Sciatic nerve (tissue), 2 donors: ENCODE results near the gene CLDN34. TPM values are rescaled to one million over a fixed set of nuclear protein-coding genes. Genes with fewer than 3 reads are reported as not detected.

Source experiments
- ATAC-seq: fragments of 200-7000 bp; cut with Tn5 transposase; one replicate; pipeline ENCODE4 v1.9.1; 2020; ENCODE audit warnings: mild to moderate bottlenecking, moderate library complexity
- DNase-seq: peaks from one replicate; pipeline ENCODE4 v3.0.0-alpha.2; 2020; ENCODE audit warnings: low spot score
- intact Hi-C: fragments of 100-400 bp; cut with DNase I; formaldehyde crosslinking; loops from one replicate; pipeline ENCODE4 v1.14.2; 2022
- total RNA-seq: library from RNA; stranded (reverse); fragmentation: NEBNext Ultra II Directional; extraction: Animal tissue kit (Norgen Biotek cat#: 25700); gene quantifications from one replicate; pipeline ENCODE4 v1.2.1, GENCODE V29; 2021
- donor health status: DM: no; HTN: no; CAD: no.
- donor health status: DM: no; HTN: no; CAD: no.

The CLDN34 gene, protein sequence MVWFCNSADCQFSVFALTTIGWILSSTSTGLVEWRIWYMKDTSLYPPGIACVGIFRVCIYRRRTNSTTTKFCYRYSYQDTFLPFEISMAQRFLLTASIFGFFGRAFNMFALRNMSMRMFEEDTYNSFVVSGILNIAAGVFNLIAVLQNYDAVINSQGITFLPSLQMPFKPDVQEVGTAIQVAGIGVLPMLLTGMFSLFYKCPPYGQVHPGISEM
- not detected for total RNA-seq

DNA sequence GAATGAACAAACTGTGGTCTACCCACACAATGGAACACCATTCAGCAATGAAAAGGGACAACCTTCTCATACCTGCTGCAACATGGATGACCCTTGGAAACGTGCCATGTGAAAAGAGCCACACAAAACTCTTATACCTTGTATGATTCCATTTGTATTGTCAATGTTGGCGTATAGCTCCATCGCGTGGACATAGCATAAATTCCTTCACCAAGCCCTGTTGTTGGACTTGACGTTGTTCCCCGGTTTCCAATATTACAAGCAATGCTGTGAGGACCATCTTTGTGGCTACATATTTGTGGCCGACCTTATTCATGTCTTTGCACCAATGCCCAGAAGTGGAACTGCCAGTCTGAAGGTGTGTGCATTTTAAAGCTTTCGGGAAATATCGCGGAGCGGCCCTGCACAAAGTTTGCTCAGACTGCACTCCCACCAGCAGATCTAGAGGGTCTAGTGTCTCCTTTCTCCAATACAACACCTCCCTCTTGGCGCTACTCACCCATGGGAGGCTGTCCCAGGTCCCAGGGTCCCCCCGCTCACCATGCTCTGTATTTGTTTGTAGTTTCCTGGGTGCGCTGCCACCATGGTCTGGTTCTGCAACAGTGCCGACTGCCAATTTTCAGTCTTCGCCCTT is at the start of gene CLDN34:
CLDN34 (plus strand) TSS at position 584 of the 634 bp plus-strand sequence; CDS start at position 584, 0 bp downstream.
- intact Hi-C loops: no loop called here
- ATAC-seq (no peak), DNase-seq (no peak)

DNA sequence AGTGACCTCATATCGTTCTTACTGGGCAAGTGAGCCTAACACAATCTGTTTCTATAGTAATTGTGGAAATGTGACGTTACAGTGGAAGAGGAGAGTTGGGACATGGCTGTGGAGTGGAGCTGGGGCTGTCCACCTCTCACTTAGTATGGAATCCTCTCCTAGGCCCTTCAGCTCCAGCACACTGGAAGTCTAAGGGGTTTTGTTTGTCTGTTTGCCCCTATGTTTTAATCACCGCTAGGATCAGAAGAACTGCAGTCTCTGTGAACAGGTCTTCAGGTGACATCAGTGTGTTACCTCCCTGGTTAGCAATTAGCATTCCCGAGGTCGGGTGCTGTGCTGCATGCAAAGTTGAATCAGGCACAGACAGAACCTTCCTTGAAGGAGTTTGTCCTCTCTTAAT is 49.3 kb upstream of the CLDN34 start:
- intact Hi-C loops: no loop called here
- DNase-seq: no peak
- no peak for ATAC-seq

DNA sequence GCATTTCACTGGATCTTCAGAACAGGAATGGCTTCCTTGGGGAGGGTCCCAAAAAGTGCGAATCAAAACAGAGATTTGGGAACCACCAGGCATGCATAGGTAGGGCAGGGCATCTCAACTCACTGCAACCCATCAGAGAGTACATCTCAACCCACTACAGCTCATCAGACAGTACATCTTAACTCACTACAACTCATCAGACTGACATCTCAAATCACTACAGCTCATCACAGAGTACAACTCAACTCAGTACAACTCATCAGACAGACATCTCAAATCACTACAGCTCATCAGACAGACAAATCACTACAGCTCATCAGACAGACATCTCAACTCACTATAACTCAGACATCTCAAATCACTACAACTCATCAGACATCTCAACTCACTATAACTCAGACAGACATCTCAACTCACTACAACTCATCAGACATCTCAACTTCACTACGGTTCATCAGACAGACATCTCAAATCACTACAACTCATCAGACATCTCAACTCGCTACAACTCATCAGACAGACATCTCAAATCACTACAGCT is 47.5 kb upstream of the CLDN34 start:
- intact Hi-C loops: loop anchor here (5.0 kb wide), 1 partner anchor 1927 kb away; no protein-coding TSS in a partner anchor
- ATAC-seq (no peak), DNase-seq (no peak)

DNA sequence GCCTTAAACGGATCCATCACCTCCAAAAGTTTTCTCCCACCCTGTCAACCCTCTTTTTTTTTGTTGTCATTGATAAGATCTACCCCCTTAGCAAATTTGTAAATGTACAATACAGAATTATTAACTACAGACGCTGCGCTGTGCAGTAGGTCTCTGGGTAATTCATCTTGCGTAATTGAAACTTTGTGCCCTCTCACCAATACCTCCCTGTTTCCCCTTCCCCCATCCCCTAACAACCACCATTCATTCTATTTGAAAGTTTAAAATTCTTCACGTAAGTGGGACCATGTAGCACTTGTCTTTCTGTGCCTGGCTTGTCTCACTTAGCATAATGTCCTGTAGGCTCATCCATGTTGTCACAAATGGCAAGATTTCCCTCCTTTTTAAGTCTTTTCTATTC is 45.8 kb upstream of the CLDN34 start:
- no peak for DNase-seq
- no peak for ATAC-seq
- intact Hi-C loops: loop anchor here (5.0 kb wide), 1 partner anchor 1929 kb away; no protein-coding TSS in a partner anchor

DNA sequence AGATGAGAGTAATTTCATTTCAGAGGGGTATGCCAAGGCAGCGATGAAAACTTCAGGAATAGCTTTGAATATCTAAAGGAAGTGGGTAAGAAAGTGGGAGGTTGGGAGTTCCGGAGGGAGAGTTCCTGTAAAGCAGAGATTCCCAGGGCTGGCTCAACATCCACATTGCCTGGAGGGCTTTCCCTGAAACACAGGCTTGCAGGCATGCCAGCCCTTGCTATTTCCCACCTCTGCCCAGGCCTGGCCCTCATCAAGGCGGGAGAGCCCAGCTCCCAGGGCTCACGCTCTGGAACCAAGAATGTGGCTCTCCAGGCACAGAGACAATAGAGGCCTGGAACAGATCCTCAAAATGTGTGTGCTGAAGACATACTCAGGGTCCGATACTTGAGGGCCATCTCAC is 43.8 kb upstream of the CLDN34 start:
- intact Hi-C loops: loop anchor here (5.0 kb wide), 1 partner anchor 1931 kb away; no protein-coding TSS in a partner anchor
- DNase-seq (no peak), ATAC-seq (no peak)

DNA sequence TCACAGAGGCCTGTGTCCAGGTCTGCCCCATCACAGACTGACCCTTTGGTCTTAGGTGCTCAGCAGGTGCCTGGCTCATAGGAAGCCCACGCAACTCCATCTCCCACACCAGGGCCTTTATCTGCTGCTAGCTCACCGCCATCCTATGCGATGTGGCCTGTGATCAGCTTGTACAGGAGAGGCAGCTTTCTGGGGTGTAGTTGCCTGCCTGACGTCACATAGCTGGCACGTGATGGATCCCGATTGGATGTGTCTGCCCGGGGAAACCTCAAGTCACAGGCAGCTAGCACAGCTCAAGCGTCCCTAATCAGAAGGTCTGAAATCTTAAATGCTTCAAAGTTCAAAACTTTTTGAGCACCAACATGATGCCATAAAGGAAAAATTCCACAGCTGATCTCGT is 41.2 kb upstream of the CLDN34 start:
- intact Hi-C loops: no loop called here
- no peak for ATAC-seq
- DNase-seq: no peak

DNA sequence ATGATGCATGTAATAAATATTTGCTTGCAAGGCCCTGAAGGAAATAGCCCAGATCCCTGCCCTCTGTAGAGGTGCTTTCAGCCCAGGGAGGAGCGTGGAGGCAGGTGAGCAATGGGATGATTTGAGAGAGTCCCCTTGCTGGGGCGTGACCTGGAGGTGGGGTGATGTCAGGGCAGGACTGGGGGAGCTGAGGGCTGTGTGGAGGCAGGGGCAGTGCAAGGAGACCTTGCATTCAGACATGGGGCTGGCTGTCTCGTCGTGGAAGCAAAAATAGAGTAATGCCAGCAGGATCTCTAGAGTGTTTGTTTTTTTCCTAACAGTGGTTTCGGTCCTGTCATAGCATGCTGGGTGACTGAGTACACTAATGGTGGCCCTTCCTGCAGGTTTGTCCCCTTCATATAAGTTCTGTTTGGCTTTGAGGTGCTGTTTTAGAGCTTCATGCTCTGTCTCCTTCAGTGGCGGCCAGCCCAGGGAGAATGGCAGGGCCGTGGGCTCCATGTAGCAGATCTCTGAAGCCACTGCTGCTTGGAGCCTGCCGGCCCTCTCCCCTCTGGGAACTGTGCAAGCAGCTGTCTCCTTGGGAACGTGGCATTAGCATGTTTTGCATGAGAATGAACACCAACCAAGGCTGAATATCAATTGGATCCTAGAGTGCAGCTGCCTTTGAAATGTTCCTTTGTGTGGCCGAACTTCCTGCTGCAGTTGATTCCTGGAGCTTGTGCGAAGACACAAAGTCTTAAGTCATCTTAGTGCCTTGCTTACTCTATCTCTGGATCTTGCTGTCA is 39.3 kb upstream of the CLDN34 start:
- no peak for ATAC-seq
- intact Hi-C loops: no loop called here

DNA sequence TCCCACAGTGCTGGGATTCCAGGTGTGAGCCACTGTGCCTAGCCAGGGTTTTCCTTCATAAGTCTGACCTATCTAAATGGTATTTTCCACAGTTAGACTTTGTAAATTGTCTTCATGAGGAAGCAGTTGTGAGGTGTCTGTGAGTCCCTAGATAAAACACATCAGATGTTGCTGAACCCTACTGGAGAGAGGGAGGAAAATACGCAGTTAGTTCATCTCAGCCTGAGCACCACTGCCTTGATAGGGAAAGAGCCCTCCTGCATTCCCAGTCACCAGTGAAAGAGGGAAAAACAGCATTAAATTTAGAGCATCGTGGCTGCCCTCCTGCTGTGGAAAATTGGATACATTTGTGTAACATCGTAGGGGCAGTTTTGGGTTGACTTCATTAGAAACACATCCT is 31.7 kb upstream of the CLDN34 start:
- intact Hi-C loops: loop anchor here (10.0 kb wide), 1 partner anchor 831 kb away; no protein-coding TSS in a partner anchor
- DNase-seq: no peak
- no peak for ATAC-seq

More for the DNA sequence above, 39.3 kb upstream of the CLDN34 start:
- no peak for DNase-seq

DNA sequence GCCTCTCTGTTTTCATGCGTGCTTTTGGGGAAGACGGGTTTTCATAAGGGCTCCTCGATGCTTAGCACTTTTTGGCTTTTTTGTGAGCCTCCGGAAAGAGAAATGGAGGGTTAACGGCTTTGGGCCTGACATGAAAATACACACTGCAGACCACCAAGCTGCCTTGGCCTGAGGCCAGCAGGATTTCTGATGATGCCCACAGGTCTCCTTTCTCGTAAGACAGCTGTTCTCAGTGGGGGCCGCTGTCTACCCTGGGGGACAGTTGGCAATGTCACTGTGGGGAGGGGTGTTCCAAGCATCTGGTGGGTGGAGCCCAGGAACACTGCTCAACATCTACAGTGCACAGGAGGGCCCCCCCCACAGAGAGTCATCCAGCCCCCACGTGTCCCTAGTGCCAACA is 29.4 kb upstream of the CLDN34 start:
- intact Hi-C loops: loop anchor here (10.0 kb wide), 1 partner anchor 833 kb away; no protein-coding TSS in a partner anchor
- ATAC-seq (no peak), DNase-seq (no peak)

DNA sequence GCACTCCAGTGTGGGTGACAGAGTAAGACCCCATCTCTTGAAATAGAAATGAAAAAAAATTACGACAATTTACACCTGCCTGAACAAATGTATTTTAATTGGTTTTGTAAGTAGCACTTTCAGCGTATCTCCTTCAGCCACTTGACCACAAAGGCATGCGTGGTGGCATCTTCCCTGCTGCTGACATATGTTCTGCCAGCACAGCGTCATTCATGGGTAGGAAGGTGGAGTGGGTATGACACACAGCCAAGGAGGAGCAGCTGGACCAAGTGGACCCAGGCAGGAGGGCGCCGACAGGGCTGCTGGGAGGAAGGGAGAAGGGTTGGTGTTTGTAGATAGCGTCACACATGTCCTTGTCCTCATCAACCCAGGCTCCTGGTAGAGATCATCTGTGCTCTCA is 28.6 kb upstream of the CLDN34 start:
- no peak for ATAC-seq
- intact Hi-C loops: loop anchor here (10.0 kb wide), 1 partner anchor 834 kb away; no protein-coding TSS in a partner anchor
- no peak for DNase-seq

DNA sequence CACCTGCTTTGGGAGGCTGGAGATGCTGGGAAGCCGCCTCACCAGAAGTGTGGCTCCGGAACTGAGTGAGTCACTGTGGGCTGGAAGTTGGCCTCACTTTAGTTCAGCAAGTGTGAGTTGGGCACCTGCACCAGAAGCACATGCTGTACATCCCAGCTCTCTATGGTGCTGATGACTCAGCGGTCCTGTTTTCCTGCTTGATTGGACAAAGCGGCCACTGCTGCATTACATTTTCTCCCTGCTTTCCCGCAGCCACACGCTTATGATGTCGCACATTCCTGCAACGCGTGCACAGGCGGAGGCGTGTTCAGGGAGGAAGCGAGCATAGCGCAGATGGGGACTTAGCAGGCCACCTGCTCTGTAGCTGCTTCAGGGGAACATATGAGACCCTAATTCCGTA is 26.7 kb upstream of the CLDN34 start:
- intact Hi-C loops: no loop called here
- no peak for DNase-seq
- ATAC-seq: no peak

DNA sequence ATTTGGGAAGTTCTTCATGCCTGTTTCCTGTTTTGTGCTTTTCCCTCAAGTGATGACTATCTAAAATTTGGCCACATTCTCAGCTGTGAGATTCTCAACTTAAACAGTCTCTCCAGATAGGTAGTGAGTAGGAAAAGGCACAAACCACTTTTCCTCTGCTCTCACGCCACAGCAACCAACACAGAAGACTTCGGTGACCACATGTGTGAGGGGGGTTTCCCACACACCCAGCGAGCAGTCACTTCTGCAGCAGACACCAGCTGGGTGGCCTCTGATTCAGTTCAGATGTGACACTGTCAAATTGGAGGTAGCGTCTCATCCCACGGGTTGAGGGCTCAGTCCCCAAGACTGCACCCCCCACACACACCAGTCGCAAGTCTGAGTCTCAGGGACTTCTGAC is 25.1 kb upstream of the CLDN34 start:
- ATAC-seq: no peak
- intact Hi-C loops: no loop called here

DNA sequence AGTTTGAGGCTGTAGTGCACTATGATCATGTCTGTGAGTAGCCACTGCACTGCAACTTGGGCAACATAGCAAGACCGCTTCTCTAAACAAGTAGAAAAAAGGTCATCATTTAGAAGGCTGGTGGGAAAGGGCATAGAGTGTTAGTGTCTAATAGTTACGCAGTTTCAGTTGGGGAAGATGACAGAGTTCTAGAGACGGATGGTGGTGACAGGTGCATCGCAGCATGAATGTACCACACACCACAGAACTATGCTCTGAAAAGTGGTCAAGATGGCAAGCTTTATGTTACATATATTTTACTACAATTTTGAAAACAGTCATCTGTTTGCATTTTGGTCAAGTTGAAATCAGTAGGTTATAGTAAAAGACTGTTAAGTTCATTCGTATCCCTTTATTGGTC is 23.7 kb upstream of the CLDN34 start:
- DNase-seq (no peak), ATAC-seq (no peak)
- intact Hi-C loops: no loop called here

More for the DNA sequence above, 25.1 kb upstream of the CLDN34 start:
- DNase-seq: no peak

DNA sequence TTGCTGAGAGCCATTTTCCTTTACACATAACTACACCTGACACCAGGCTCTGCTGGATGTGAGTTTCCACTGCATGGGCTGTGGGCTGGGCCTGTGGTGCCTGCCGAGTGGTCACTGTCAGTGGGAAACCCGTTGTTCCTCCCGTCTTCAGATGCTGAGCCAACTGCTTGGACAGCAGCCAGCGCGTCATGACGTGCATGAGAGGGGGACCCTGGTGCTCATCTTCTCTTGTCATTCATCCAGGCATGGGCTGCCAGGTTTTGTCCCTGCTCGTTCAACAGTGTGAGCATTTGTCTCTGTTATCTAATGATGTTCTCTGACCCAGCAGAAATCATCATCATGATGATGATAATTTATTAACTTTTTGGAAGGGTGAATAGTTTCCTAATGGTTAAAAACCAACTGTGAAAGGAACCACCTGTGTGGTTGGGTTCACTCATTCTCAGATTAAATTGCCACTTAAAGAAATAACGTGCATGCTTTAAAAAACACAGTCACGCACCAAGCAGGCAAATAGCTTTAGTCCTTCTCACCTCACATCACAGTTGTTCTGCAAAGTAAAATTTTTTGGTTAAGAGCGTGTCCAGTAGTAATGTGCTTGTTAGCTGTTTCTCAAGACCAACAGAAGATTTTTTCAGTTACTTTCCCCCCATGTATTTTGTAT is 19.9 kb upstream of the CLDN34 start:
- intact Hi-C loops: no loop called here
- ATAC-seq: no peak
- DNase-seq: no peak

DNA sequence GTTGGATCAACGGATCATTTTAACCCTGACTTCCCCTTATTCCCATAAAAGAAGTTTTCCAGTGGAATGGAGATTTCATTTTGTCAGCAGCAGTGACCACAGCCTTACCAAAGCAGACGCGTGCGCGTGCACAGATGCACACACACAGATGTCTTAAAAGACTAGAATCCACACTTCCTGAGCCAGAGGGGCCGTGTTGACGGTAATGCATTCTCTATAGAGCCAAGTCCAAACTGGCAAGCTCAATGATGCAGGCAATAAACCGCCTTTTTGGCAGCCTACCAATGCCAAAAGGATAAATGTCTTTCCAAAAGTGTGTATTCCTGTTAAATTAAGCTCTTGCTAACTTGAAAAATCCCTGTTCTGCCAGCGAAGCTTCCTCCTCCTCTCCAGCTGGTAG is 18.8 kb upstream of the CLDN34 start:
- intact Hi-C loops: no loop called here
- ATAC-seq (no peak), DNase-seq (no peak)

DNA sequence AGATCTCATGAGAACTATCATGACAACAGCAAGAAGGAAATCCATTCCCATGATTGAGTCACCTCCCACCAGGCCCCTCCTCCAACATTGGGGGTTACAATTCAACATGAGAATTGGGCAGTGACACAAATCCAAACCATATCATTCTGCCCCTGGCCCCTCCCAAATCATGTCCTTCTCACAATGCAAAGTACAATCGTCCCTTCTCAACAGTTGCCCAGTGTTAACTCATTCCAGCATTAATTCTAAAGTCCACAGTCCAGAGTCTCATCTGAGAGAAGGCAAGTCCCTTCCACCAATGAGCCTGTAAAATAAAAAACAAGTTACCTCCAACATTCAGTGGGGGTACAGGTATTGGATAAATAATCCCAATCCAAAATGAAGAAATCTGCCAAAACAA is 14.9 kb upstream of the CLDN34 start:
- DNase-seq (no peak), ATAC-seq (no peak)
- intact Hi-C loops: no loop called here

DNA sequence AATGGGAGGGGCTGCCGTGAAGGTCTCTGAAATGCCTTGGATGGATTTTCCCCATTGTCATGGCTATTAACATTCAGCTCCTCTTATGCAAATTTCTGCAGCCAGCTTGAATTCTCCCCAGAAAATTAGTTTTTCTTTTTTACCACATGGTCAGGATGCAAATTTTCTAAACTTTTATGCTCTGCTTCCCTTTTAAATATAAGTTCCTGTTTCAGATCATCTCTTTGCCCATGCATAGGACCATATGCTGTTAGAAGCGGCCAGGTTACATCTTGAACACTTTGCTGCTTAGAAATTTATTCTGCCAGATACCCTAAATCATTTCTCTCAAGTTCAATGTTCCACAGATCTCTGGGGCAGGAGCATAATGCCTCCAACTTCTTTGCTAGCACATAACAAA is 13.8 kb upstream of the CLDN34 start:
- no peak for DNase-seq
- intact Hi-C loops: no loop called here
- ATAC-seq: no peak

DNA sequence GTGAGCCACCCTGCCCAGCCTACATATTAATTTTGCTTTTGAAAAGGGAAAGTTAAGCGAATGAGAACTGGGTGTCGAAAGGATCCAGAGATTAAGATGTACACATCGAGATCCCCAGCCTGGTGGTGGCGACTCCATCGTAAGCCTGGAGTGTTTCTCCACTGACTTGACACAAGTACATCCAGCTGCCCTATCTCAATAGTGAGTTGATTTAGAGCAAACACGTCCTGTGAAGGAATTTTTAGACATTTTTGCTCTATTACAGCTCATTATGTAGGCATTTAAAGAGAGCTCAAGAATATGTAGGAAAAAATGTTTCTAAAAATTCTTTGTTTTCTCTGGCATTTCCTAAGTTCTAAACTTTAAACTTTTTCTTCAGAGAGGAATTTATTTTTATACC is 11.7 kb upstream of the CLDN34 start:
- ATAC-seq (no peak), DNase-seq (no peak)
- intact Hi-C loops: no loop called here

DNA sequence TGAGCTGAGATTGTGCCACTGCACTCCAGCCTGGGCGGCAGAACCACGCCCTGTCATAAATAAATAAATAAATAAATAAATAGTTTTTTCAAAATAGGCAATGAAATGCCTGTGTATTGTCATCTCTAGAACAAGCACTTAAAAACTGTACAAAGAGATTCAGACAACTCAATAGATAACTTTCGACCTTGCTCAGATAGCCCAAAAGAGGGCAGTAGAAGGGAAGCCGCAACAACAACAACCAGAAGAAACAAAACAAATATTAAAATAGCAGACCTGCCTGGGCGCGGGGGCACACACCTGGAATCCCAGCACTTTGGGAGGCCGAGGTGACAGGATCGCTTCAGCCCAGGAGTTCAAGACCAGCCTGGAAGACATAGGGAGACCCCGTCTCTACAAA is 9.4 kb upstream of the CLDN34 start:
- intact Hi-C loops: no loop called here
- ATAC-seq (no peak), DNase-seq (no peak)
